ENCODE results near the gene ELMO1.

Gene ELMO1

GRCh38 chr7:37295401-37295800 lies 153.3 kb downstream of the ELMO1 start:
- DNase-seq, result no peak

GRCh38 chr7:37290731-37291130 lies 157.9 kb downstream of the ELMO1 start:
- peak; percentile 30 for DNase-seq

GRCh38 chr7:37289781-37290180 lies 158.9 kb downstream of the ELMO1 start:
- DNase-seq, result no peak

DNA sequence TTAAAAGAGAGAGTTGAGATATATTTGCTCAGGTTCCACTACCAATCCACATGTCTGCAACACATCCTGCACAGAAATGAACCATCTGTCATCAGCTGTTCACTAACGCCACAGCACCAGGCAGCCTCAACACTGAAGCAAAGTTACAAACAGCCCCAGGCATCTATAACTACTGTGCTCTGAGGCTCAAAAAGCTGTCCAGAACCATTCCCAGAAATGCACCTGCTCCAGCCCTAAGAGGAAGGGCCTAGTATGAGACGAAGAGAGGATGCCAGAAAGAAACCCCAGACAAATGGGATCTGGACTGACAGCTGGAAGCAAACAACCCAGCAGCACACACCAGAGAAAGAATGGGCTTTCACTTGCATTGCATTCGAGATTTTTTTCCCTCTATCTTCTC lies 159.3 kb downstream of the ELMO1 start:
- DNase-seq, result no peak

DNA sequence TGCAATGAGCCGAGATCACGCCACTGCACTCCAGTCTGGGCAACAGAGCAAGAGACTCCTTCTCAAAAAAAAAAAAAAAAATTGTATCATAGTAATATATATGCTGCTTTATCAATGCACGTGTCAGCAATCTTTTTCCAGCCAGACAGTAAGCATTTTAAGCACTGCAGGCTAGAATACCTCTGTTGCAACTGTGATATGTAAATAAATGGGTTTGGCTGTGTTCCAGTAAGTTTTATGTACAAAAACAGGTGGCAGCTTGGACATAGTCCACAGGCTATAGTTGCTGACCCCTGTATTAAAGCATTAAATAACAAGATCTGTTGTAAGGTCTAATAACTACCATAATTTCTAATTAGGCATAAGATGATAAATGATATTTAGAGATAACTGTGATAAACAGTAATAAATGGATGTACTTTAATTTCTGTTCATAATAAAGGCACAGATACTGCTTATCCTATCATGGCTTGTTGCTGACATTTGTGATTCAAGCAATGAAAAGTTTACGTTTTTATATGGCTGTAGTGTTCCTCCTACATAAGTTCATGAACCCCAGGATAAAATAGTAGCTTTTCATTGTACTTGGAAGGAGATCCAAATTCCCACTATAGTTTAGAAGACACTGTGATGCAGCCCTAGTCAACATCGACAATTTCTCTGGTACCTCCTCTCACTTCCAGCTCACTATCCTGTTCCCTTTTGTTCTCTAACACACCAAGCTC lies 161.4 kb downstream of the ELMO1 start:
- no peak for DNase-seq

- DNase-seq, result no peak
Measured at GRCh38 chr7:37286454-37286832, 162.2 kb downstream of the ELMO1 start.

DNA sequence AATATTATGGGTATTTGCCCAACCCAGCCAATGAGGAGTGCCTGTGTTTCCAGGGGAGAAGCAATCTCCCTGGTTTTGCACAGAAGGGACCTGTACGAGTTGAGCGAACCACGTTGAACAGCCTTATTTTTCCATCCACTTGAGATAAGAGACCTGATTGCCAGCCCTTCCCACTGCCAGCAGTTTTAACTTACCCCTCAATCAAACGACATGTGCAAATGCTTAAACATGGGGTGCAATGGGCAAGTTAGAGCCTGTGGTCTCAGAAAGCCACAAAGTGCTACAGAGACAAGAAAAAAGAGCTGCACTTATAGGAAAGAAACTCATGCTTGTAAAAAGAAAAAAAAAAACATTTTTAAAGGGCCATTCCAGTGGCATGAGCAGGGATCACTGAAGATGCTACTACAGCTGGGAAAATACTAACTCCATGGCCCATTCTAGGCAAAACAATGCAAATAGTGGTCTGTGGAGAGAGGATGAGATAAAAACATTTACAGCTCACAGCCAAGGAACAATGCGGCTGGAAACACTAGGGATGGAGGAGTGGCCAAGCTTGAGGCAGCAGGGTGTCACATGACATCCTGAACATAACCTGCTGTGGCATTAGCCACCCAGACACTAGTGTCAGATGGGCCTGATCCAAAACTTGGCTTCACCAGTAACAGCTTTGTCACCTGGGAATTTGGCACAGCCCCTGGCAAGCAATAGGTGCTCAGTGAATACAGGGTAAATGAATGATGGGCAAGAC lies 162.8 kb downstream of the ELMO1 start:
- DNase-seq, result no peak

DNA sequence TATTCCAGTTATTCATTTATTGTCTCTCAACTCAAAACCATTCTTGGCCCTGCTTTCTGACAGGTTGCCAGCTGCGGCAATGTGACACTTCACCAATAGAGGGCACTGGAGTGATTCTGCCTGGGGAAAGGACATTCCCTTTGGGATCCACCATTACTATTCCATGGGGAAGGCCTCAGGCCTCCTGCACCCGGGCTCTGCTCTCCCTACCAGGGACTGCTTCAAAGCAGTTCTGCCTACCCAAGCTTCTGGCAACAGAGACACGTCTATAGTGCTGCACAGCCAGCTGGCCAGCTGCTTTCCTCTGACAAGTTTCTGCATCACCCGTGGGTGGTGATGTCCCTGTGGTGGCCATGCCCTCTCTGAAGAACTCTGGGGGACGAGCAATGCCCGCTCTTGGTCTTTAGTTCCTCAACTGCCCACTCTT lies 163.8 kb downstream of the ELMO1 start:
- peak; percentile 67 for DNase-seq

- no peak for DNase-seq
Measured at GRCh38 chr7:37284285-37284684, 164.4 kb downstream of the ELMO1 start.

- peak; percentile 29 for DNase-seq
Measured at GRCh38 chr7:37283716-37284115, 164.9 kb downstream of the ELMO1 start.

DNA sequence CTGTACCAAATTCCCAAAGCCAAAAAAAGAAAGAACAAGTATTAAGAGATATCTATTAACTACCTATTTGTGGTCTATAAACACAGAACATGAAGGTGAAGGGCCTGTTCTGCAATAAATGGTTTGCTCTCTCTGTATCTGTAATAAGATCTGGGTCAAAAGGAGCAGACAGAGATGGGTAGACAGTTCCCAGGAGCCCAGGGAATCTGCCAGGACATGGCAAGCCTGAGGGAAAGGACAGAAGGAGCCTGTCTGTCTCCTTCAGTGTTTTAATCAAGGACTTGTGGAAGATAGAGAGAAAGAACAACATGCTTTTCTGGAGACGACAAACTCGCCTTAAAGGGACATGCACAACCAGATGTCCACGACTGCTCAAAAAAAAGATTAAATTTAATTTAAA lies 165.7 kb downstream of the ELMO1 start:
- DNase-seq, result no peak

GRCh38 chr7:37282093-37282444 lies 166.6 kb downstream of the ELMO1 start:
- DNase-seq, result no peak

- DNase-seq, result peak; percentile 18
Measured at GRCh38 chr7:37281368-37282092, 167.1 kb downstream of the ELMO1 start.

DNA sequence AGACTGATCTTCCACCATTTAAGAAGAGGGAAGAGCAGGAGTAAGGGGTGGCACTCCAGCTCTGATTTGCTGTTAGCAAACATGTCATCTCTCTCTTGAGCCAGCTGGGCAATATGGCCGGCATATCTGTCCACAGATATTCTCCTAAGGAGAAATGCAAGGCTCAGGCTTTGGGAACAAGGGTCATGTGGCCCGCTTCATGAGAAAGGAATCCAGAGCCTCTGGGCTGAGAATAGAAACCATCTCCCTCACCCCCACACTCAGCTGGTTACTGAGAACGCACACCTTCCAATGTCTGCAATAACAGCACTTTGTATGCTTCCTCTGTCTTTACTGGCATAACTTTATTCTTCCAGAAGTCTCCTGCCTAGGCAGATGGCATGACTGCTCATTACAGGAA lies 171.2 kb downstream of the ELMO1 start:
- DNase-seq, result no peak

DNA sequence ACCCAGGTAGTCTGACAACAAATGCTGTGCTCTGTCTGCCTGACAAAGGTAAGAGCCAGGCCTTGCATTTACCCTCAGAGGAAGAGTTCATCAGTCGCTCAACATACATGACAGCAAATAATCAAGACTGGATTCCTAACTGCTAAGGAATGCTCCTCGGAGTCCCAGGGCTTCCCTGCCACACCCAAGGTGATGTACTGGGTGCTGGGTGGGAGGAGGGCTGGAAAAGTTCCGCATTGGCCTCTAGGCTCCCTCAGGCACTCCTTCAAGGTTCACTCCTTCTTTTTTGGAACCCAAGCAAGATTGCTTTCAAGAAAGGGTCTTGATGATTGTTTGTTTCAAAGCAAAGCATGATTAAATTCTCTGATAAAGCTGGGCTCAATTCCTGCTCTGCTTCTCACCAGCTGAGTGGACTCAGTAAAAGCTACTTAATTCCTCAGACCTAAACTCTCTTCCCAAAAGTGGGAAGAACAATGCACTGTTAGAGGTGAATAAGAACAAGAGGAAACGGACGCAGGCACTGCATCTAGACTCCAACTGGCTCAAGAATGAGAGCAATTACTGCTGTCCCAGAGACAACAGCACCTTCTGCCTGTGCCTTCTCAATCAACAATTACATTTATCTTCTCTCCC lies 173.5 kb downstream of the ELMO1 start:
- no peak for DNase-seq

DNA sequence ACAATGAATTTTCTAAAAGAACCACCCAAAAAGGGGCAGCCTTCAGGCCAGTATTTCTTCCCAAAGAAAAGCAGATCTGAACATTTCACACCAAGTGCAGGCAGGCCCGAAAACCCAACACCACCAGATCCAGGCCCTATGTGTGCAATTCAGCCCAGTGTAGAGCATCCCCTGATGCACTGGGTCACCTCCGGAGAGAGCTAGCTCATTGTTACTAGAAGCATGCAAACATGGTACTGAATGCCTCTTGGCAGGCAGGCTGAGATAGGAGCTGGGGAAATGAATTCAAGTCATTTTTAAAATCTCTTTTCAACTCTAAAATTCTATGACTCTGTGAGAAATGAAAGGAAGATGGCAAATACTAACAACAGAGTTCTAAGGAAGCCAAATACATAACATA lies 174.8 kb downstream of the ELMO1 start:
- DNase-seq, result no peak

- DNase-seq, result no peak
Measured at GRCh38 chr7:37269711-37270508, 178.8 kb downstream of the ELMO1 start.

DNA sequence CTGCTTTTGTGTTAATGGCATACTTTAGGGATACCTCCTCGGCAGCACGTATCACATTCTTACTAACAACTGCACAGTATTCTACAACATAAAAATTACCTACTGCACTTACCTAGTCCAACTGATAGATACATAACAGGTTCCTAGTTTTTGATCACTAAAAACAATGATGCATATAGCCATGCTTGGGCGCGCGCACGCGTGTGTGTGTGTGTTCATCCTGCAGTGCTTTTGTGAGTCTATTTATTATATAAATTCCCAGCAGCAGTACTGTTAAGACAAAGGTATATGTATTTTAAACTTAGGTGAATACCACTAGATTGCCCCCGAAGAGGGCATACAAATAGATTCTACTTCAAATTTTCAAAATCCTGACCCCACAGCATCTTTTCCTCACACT lies 181.4 kb downstream of the ELMO1 start:
- DNase-seq, result no peak

DNA sequence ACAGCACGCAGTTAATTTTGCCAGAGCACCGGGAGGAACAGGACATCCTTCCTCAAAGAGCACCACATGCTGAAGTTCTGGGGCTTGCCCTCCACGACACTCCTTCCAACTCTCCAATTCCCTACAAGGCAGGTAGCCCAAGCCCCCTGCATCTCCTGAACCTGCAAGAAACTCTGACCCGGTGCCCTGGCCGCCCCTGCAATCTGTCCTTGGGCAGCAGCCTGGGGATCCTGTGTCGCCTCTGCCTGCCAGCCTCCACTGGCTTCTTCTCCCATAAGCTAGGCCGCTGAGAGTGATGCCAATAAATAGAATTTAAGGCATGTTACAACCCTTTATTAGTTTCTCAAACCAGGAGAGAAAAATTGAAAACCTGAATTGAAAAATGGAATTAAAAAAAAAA lies 182.8 kb downstream of the ELMO1 start:
- no peak for DNase-seq

DNA sequence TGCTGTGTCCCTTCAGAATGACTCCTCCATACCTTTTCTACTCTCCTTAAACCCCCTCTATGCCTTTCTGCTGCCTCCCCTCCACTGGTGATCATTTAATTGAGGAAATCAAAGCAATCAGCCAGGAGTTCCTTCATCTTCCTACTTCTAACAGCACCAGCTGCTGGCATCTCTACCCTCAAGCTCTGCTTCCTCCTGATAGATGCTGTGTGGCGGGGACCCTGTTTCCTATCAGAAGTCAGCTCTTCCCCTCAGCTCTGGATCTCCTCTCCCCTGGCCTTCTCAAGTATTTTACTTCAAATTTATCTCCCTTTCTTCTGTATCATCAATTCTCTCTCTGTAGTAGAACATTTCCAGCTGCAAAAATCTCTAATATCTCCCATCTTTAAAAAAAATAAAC lies 183.7 kb downstream of the ELMO1 start:
- DNase-seq, result no peak

- no peak for DNase-seq
Measured at GRCh38 chr7:37262181-37262580, 186.5 kb downstream of the ELMO1 start.

DNA sequence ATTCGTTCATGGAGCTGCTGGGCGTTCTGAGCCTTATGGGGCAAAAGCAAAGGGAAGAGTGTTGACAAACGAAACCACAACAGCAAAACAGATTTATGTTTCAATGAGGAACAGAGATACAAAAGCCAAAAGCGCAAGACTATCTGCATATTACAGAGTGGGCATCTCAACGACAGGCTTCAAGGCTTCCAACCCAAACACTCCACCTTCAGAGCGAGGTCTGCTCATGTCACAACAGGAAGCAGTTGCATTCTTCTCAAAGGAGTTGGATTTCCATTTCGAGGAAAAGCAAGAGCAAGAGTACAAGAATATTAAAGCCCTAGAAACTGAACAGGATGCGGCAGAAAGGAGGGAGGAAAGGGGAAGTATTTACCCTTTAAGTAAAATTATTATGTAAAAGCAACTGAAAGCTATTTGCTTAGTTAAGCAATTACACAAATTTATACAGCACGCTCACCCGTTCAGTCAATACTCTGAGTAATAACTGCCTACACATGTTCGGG lies 189.3 kb downstream of the ELMO1 start:
- DNase-seq, result peak; percentile 72

Data from suppressor macrophage treated with lipopolysaccharide for 4 hours (primary cell).